Natural killer cell (primary cell): ENCODE measurements around the gene TUFT1. TPM values are rescaled to one million over a fixed set of nuclear protein-coding genes. Genes with fewer than 3 reads are reported as not detected.

Source experiments
- ATAC-seq, 3 donors: fragments of 150-1000 bp in 2 of 3; fragments of 200-7000 bp in 1 of 3; cut with Tn5 transposase; 1 replicate in 1 of 3; 2 replicates in 2 of 3; pipeline ENCODE4 v1.10.0; 2021; ENCODE audit warnings: mild to moderate bottlenecking in 2 of 3, moderate library complexity in 2 of 3
- DNase-seq, 2 donors: peaks; one replicate each; pipeline versions ENCODE4 v3.0.0 to v3.0.0-alpha.2; 2013 to 2021; ENCODE audit warnings: mixed read lengths in 1 of 2
- H3K27ac ChIP-seq: one replicate; pipeline ENCODE4 v1.5.1; 2013; ENCODE audit warnings: mild to moderate bottlenecking, low read length
- H3K27me3 ChIP-seq: one replicate; pipeline ENCODE4 v1.6.1; 2013; ENCODE audit warnings: low read length; ENCODE audit not compliant: control insufficient read depth, insufficient read depth
- H3K36me3 ChIP-seq: one replicate; pipeline ENCODE4 v1.6.1; 2013; ENCODE audit warnings: low read length; ENCODE audit not compliant: control insufficient read depth, insufficient read depth
- H3K4me1 ChIP-seq: one replicate; pipeline ENCODE4 v1.6.1; 2013; ENCODE audit warnings: low read length; ENCODE audit not compliant: control insufficient read depth, insufficient read depth
- H3K4me3 ChIP-seq: one replicate; pipeline ENCODE4 v1.5.1; 2013; ENCODE audit warnings: low read length
- H3K9me3 ChIP-seq: one replicate; pipeline ENCODE4 v1.6.1; 2013; ENCODE audit warnings: low read length; ENCODE audit not compliant: control insufficient read depth, insufficient read depth
- H3K27ac Mint-ChIP-seq, 2 donors: one replicate each; pipeline ENCODE4 v1.8.0; 2022; ENCODE audit warnings: mild to moderate bottlenecking in 2 of 2, mixed read lengths in 2 of 2, moderate library complexity in 1 of 2
- H3K27me3 Mint-ChIP-seq, 2 donors: one replicate each; pipeline ENCODE4 v1.8.0; 2022; ENCODE audit warnings: low read depth in 2 of 2, mixed read lengths in 2 of 2
- H3K36me3 Mint-ChIP-seq: one replicate; pipeline ENCODE4 v1.8.0; 2022; ENCODE audit warnings: mixed read lengths
- H3K4me1 Mint-ChIP-seq, 2 donors: one replicate each; pipeline ENCODE4 v1.8.0; 2022; ENCODE audit warnings: mixed read lengths in 2 of 2
- H3K4me3 Mint-ChIP-seq: one replicate; pipeline ENCODE4 v1.8.0; 2022; ENCODE audit warnings: mild to moderate bottlenecking, moderate library complexity, mixed read lengths
- H3K9me3 Mint-ChIP-seq, 2 donors: one replicate each; pipeline ENCODE4 v1.8.0; 2022; ENCODE audit warnings: mixed read lengths in 2 of 2
- CTCF ChIP-seq: fragments of 200-600 bp; IDR thresholded peaks from one replicate; pipeline ENCODE4 v1.8.0; 2022; ENCODE audit warnings: antibody characterized with exemption
- WGBS: methylation state at CpG from one replicate; pipeline ENCODE4 v1.1.7; 2013; ENCODE audit warnings: missing lambda C conversion rate; ENCODE audit not compliant: insufficient coverage; 5-methylcytosine and 5-hydroxymethylcytosine counted together
- intact Hi-C: fragments of 100-400 bp; cut with micrococcal nuclease; formaldehyde crosslinking; loops from one replicate; pipeline ENCODE4 v1.14.2; 2022
- total RNA-seq, 4 donors: library from RNA; stranded (reverse); fragments of 120-200 nt in 1 of 4; gene quantifications; one replicate each; pipeline versions ENCODE4 v1.2.3 to v1.2.4, GENCODE V29; 2013 to 2022

Gene TUFT1
- total RNA-seq, 3 donors from 2014 or later (not counting 1 experiment from before 2014, with no cell fraction given) = 4.6 to 7.2 (median 5.0) TPM

GRCh38 chr1:151563376-151563775 is 23.3 kb downstream of the TUFT1 start:
- Histone ChIP-seq H3K9me3 (no peaks in the 10 kb centered on the region), H3K27ac (no peak overlapping the region), H3K4me3 (no peak overlapping the region), H3K36me3 (no peaks in the 10 kb centered on the region), H3K27me3 (no peaks in the 10 kb centered on the region), H3K4me1 (no peaks in the 10 kb centered on the region)
- Mint-ChIP-seq H3K36me3 (no peaks in the 10 kb centered on the region), H3K27ac (no peak overlapping the region), H3K27me3 (peaks cover 8 to 11% of the 10 kb centered on the region in 2 donors), H3K4me3 (no peak overlapping the region), H3K4me1 (no peaks in the 10 kb centered on the region), H3K9me3 (no peaks in the 10 kb centered on the region)
- TF ChIP-seq CTCF = no peak
- no peak for DNase-seq
- intact Hi-C loops = no loop called here
- ATAC-seq = no peak
- WGBS = no CpG with 5 or more reads among the region's 2 CpGs

- Mint-ChIP-seq H3K4me1 (no peaks in the 10 kb centered on the region), H3K27ac (no peak overlapping the region), H3K4me3 (no peak overlapping the region), H3K36me3 (no peaks in the 10 kb centered on the region), H3K27me3 (peaks cover 0 to 4% of the 10 kb centered on the region in 2 donors), H3K9me3 (no peaks in the 10 kb centered on the region)
- intact Hi-C loops = no loop called here
- Histone ChIP-seq H3K4me1 (no peaks in the 10 kb centered on the region), H3K36me3 (no peaks in the 10 kb centered on the region), H3K9me3 (no peaks in the 10 kb centered on the region), H3K27ac (no peak overlapping the region), H3K27me3 (no peaks in the 10 kb centered on the region), H3K4me3 (no peak overlapping the region)
- no peak for TF ChIP-seq CTCF
- WGBS = 75% methylated on average over 5 of the region's 5 CpGs
- DNase-seq (no peak), ATAC-seq (no peak)
Observed at GRCh38 chr1:151565502-151566189, 25.5 kb downstream of the TUFT1 start.

GRCh38 chr1:151568626-151569088 is 28.5 kb downstream of the TUFT1 start:
- Histone ChIP-seq H3K4me1 (no peaks in the 10 kb centered on the region), H3K27ac (no peak overlapping the region), H3K36me3 (no peaks in the 10 kb centered on the region), H3K4me3 (no peak overlapping the region), H3K27me3 (no peaks in the 10 kb centered on the region), H3K9me3 (no peaks in the 10 kb centered on the region)
- ATAC-seq = peak; percentile 42 to 50 (median 47)
- H3K4me3 Mint-ChIP-seq = no peak overlapping the region
- H3K9me3 Mint-ChIP-seq = no peaks in the 10 kb centered on the region
- no peak for TF ChIP-seq CTCF
- no peaks in the 10 kb centered on the region for H3K4me1 Mint-ChIP-seq
- intact Hi-C loops = no loop called here
- no peaks in the 10 kb centered on the region for H3K36me3 Mint-ChIP-seq
- peak in 1 of 2 donors; percentile 38 for DNase-seq
- 52% methylated on average over 2 of the region's 3 CpGs for WGBS
- no peak overlapping the region for H3K27ac Mint-ChIP-seq
- H3K27me3 Mint-ChIP-seq = peaks cover 0 to 4% of the 10 kb centered on the region in 2 donors

- intact Hi-C loops = no loop called here
- Histone ChIP-seq H3K9me3 (no peaks in the 10 kb centered on the region), H3K4me1 (no peaks in the 10 kb centered on the region), H3K36me3 (no peaks in the 10 kb centered on the region), H3K4me3 (no peak overlapping the region), H3K27me3 (no peaks in the 10 kb centered on the region), H3K27ac (no peak overlapping the region)
- WGBS = 95% methylated on average over 1 of the region's 1 CpG
- H3K4me1 Mint-ChIP-seq = no peaks in the 10 kb centered on the region
- H3K4me3 Mint-ChIP-seq = no peak overlapping the region
- DNase-seq (no peak), ATAC-seq (no peak)
- no peak for TF ChIP-seq CTCF
- no peak overlapping the region for H3K27ac Mint-ChIP-seq
- no peaks in the 10 kb centered on the region for H3K9me3 Mint-ChIP-seq
- no peaks in the 10 kb centered on the region for H3K27me3 Mint-ChIP-seq
- H3K36me3 Mint-ChIP-seq = no peaks in the 10 kb centered on the region
Observed at GRCh38 chr1:151570819-151571218, 30.7 kb downstream of the TUFT1 start.
